HG03280 (cell line): ENCODE data around the gene TSPAN31.
"Not testable (repeated sequence)": the region's sequence is repeated elsewhere in the genome, so short reads cannot be mapped to it uniquely, and the experiment has no call there.

Source experiments
- ATAC-seq: cut with Tn5 transposase; IDR thresholded peaks from one replicate; pipeline ENCODE4 v1.9.1; 2021; ENCODE audit warnings: mild to moderate bottlenecking, moderate library complexity; ENCODE audit not compliant: unreplicated experiment

TSPAN31 gene

DNA sequence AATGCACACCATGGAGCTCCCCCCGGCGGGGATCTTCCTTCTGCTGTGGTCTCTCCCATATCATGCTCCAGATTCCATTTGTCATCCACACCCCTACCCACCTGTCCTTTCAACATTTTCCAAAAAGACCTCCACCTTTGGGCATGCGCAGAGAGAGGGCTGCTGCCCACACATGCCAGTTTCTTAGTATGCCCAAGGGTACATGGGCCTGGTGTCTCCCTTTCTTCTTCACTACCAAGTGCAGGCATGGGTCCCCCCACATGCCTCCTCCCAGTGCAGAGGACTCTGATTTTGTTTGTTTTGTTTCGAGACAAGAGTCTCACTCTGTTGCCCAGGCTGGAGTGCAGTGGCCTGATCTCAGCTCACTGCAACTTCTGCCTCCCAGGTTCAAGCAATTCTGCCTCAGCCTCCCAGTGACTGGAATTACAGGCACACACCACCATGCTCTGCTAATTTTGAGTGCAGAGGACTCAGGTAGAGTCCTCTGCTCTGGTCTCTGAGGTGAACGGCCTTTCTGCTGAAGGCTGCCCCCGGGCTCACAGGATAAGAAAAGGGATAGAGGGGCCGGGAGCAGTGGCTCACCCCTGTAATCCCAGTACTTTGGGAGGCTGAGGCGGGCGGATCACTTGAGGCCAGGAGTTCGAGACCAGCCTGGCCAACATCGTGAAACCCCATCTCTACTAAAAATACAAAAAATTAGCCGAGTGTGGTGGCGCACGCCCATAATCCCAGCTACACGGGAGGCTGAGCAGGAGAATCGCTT lies 22.8 kb upstream of the TSPAN31 start:
- ATAC-seq, result not testable (repeated sequence)

DNA sequence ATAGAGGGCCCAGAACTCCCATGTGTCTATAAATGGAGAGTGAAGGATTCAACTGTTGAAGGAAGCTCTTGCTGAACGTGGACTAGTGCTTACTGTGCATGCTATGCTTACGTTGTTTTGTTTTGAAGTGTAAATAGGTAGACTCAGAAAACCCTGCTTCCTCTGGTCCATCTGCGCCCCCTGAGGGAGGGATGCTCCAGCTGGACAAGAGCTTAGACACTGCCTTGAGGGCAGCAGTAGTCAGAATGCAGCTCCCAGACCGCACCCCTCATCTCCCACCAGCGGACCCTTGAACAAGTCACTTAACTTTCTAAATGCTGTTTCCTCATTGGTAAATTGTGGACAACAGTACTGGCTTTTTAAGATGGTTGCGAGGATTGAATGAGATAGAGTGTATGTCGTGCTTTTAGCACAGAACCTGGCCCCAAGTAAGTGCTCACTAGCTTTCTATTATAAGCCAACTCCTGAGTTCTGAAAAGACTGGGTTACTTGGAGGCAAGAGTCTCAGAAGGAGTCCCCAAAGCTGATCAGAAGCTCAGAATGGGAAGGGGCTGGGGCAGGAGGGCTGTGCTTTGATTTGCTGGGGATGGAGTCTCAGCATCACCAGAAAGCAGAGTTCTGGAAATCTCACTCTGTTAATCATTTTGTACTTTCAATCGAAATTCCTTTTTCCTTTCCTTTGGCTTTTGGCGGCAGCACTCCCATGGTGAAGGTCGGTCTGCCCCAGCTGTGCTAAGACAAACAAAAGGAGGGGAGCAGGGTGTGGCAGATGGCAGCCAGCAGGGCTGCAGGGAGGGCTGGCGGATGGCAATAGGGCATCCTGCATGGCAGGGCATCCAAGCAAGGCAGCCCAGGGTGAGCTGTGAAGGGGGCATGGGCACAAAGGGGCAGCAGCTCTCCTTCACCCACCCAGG lies 21.9 kb upstream of the TSPAN31 start:
- no peak for ATAC-seq

DNA sequence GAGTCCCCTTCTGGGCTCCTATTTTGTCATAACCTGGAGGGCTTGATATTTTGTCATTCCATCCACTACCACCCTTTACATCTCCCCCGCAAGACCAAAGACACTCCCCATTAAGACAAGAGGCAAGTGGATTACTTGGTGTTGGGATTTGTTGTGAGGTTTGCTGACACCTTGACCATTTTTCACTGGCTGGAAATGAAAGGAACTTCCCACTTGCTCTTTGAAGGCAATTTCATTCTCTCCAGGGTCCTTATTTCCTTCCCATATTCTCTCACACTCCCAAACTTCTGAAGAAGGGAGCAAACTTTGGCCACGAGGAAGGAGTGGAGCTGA lies 21.2 kb upstream of the TSPAN31 start:
- no peak for ATAC-seq

DNA sequence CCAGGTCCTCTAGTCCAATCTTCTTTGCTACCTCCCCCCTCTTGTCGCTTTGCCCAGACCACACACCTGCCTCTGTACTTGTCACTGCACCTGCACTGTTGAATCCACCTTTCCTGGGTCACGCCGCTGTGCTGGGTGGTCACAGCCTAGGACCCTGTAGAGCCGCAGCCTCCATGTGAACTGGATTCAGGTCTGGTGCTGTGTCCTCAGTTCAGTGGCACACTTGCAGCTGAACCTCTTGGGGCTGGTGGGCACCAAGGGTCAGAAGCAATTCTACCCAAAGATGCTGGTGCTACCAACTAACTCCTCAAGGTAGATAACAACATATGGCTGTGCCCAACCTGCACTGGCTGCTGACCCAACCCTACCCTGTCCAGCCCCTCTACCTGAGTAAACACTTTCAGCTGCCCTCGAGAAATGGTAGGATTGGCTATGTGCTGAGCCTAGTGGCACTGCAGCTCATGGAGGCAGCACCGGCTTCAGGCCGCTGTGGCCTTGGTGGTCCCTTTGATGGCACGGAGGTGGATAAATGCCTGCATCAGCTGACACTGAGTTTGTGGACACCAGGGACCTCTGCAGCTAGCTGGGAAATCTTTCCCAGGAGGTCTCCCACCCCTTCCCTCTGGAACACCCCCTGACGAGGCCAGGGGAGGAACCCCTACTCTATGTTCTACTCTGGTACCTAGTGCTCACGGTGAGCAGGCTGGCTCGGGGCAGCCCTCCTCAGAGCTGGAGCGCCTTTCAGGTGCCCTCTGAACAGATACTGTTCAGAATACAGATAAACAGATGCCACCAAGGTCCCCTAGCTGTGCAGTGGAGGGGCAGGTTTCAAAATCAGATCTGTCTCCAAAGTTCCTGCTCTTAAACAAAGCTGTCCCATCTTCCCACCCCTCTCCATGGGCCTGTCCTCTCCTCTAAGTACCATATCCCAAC lies 20.6 kb upstream of the TSPAN31 start:
- no peak for ATAC-seq

DNA sequence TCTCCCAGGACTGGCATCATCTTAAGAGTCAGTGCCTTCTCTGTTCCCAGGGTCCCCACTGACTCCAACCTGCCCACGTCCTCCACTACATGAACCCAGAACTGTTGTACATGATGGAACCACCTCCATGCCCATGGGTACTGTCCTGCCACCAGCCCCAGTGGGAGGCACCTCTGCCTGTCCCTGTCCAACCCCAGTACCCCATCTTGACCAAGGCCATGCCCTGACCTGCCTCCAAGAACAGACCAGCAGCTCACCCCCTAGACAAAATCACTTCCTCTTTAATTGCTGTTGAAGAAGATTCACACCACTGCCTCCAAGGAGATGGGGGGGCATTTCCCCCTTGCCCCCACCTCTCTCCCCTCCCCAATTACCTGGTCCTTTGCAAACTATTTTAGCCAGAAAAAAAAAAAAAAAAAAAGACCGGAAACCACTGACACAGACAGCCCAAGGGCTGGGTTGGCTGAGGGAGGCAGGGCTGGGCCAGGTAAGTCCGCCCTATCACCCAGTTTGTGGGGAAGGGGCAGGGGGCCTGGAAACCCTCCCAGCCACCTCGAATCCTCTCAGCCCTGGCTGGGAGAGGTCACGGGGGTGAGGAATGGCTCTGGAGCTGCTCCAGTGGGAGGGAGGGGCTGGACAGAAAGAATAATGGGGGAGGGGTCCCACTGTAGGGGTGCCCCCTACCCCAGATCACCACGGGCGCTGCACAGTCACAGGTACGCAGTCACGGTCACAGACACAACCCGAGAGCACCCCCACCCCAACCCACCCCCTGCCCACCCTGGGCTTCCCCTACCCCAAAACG lies 19.7 kb upstream of the TSPAN31 start:
- ATAC-seq, result no peak

DNA sequence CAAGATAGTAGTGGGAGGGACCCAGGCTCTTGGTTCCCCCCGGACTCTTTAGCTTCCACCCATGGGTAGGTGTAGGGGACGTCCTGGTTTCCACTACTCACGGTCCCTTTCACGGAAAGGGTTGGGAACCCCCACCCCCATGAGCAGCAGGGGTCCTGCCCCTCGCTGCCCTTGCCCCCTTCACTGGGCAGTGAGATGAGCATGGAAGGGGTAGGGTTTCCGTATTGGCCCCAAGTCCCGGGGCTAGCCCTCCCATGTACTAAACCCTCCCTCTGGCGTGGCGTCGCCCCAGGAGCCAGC lies 19.0 kb upstream of the TSPAN31 start:
- no peak for ATAC-seq

DNA sequence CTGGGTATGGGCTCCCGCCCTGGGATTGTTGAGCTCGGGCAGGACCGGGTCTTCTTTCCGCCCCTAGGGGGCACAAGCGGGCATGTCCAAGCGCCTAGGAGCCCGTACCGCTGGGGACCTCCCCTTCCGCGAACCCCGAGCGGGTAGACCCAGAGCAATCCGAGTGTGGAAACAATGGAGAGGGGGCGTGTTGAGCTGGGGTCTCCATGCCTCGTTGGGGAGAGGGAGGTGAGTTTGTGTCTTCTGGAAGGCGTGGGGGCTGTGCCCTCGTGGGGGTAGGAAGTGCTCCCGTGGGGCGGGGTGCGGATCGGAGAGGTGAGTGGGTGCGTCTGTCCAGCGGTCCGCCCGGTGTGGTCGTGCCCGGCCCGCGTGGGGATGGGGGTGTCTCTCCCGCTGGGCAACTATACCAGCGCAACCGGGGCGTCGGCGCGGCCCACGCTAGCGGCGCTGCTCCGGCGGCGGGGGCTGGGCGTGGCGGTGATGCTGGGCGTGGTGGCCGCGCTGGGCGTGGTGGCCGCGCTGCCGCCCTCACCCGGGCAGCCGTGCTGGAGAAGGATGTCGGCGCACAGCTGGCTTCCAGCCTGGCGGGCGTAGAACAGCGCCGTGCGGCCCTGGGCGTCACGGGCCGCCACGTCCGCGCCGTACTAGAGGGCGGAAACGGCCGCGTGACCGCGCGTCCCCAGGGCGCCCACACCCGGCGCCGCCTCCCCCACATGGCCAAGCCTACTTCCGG lies 18.5 kb upstream of the TSPAN31 start:
- ATAC-seq, result no peak

DNA sequence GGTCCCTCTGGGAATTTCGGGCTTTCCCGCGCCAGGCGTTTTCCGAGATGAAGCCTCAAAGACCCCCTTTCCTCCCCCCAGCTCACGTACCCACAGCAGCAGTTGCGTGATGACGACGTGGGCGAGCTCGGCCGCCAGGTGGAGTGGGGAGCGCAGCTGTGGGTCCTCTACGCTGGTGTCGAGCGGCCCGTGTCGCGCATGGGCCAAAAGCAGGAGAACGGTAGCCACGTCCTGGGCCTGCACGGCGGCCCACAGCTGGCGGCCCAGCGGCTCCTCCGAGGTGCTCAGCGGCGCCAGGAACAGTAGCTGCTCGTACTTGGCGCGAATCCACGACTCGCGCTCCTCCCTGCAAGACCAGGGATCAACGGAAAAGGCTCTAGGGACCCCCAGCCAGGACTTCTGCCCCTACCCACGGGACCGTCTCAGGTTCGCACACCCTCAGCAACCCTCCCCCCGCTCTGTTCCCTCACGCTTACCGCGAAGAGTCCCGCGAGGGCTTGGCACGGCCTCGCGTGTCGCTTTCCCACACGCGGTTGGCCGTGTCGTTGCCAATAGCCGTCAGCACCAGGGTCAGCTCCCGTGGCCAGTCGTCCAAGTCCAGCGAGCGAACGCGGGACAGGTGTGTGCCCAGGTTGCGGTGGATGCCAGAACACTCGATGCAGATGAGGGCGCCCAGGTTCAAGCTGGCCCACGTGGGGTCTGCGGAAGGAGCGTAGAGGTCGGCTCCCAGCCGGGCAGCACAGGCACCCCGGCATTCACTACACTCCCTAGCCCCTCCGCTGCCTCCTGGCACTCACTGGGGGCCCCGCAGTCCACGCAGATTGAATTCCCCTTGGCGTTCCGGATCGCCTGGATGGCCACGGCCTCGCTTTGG lies 17.7 kb upstream of the TSPAN31 start:
- no peak for ATAC-seq

DNA sequence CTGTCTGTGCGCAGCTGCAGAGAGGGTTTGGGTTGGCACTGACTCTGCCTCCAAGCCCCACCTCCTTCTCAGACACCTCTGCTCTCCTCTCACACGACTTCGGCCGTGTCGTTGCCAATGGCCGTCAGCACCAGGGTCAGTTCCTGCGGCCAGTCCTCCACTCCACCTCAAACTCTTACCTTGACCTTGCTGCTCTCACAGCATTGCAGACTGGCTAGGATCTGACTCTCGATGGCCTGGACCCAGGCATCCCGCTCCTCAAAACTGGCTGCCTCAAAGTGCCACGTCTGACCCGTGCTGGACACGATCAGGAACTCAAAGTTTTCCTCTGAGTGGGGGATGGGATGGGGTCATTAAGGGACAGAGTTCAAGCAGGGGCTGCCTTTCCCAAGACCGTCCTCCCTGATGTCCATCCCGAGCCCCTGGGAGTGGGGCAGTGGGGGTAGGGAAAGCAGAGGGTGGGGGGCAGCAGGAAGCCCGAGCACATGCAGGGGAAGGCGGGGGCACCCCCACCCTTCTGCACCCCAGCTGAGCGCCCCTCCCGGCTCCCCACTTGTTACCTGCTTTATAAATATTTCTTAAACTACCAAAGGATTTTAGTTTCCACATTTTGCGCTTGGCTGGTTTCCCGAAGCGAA lies 17.0 kb upstream of the TSPAN31 start:
- no peak for ATAC-seq

DNA sequence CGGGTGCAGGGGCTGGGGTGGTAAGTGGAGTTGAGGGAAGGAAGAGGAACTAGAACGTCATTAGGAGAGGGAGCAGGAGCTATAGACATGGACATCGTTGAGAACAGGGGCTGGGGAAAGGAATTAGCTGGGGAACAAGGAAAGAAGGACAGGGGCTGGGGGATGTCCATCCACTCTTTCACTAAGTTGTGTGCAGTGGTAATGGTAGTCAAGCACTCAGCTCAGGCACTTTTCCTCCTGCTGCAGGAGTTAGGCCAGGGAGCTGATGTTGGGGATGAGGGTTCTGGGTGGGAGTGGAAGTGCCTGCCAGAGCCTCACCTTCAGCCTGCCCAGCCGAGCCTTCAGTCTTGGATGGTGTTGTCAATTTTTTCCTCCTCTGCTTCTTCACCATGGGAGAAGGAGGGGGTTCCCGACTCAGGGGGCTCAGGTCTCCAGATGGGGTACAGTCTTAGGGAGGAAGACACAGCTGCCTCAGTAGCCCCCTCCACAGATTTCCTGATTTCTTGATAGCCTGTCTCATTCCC lies 15.5 kb upstream of the TSPAN31 start:
- ATAC-seq, result no peak

DNA sequence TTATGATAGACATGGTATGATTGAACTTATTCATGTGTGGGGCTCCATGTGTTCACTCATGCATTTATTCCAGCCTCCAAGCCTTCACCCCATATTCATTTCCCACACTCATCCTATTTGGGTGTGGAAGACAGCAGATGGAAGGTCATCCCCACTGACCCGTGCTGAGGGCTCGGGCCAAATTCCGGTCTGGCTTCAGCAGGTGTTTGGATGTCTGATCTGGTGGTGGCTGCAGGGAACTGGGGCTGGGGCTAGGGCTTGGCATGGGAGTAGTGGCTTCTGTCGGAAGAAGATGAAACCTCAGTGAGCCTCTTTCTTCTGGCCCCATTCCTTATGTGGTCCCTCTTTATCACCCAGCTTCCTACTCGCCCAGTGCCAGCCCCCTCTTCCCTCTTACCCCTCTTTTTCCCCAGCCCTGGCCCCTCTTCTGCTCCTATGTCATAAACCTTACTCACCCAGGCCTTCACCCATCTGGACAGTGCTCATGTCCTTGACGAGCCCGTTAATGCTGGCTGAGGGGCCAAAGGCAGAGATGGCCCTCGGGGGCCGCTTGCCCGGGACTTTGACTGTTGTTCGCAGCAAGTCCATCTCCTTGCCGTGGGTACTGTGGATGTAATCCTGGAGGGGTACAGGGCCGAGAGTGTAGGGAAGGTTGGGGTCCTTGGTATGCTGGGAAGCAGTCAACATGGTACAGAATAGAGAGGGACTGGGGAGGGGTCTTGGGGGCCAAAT lies 14.3 kb upstream of the TSPAN31 start:
- no peak for ATAC-seq

DNA sequence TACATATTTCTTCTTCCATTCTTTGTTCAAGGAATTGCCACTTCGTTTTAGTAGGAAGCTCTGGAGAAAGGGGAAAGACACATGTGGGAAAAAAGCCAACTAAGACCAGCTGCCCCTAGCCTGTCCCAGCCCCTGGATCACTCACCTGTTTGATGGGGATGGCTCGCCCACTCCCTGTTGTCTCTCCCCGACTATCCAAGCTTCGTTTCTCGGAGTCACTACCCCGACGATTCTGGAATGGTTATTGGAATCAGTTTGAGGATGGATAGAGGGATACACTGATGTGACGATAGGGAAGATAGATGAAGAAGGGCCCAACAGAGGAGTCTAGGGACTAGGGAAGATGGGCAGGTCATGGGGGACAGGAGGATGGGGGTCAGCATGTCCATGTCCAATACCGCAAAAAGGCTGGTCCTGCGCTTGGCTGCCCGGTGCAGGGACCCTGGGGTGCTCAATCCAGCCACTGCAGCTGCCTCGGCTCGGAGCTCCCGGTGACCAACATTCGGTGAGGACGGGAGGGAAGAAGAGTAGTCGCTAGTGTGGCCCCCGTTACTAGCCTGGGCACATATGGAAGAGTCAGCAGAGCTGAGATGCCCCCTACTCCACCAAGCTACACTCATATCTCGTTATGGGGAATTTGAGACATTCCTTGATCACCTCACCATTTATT lies 13.3 kb upstream of the TSPAN31 start:
- ATAC-seq, result no peak

DNA sequence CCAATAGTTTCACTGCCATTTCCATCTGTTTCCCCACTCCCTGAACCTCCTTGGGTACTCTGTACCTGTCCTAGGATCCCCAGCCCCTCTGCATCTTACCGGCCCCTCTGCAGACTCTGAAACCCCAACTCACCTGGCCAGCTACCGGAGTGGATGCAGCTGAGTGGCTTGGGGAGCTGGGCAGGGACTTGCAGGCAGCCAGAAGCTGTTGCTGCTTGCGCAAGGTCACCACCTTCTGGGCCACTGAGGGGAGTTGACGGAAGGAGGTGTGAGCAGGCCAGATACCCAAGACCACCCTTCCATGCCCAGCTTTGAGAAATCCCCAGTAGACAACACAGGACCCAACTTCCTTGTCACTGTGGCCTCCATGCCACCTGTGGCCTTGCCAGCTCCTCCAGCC lies 12.6 kb upstream of the TSPAN31 start:
- ATAC-seq, result no peak

DNA sequence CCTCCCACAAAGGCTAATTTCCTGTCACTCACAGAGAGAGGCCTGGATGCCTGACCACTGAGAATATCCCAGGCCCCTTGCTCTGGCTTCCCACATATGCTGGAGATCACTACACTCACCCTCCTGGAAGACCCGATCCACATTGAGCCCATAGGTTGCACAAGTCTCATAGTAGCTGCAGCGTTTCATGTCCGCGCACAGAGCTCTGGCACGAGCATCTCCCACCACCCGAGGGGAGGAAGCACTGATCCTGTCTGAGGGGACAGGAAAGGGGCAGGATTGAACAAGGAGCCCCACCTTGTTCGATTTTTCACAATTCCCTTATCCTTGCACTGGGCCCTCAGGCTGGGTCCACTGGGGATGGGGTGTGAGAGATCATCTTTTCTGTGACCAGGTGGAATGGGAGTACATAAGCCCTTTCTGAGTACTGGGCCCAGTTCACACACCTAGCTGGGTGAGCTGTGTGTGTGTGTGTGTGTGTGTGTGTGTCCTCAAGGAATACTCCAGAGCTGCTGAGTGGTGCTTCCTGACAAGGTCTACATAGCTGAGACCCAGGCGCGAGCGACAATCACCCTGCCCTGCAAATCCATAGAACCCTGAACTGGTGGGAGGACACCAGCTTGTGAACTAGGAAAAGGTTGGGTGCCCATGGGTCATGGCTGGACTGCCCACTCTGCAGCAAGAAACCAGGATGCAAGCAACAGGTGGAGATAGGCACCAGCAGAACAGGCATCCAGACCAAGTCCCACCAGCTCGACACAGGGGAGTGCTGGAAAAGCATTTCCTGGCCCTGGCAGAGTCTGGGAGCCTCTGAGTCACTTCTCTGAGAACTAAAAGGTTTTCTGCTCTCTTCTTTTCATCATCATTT lies 11.9 kb upstream of the TSPAN31 start:
- ATAC-seq, result no peak

DNA sequence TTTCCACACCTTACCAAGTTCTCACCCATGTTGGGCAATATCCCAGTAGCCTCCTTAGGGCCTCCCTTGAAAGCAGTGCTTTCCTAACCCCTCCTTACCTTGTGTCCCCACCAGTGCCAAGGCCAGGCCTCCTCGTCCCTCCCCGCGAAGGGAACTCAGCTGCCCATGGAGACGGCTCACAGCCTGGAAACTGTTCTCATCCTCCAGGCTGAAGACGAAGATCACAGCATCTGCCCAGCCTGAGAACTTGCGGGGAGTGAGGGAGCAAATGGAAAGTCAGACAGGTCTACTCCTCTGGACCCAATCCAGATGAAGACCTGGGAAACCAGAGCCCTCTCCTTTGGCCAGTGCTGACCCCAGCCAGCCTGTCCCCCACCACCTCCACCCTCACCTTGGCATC lies 10.9 kb upstream of the TSPAN31 start:
- no peak for ATAC-seq

DNA sequence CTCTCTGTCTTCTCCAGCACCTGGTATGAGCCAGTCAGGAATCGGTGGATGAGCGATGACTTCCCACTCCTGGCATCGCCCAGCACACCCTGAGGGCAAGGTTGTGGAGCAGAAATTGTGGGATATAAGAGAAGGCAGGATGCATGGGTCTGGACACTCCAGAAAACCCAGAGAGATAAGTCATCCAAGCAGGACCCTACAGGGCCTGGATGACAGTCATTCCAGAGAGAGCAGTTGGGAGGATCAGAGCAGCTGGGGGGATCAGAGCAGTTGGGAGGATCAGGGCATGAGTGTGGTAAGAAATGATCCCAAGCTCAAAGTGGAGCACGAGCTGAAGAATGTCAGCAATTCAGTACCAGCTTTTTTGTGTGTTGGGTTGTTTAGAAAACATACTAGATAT lies 10.2 kb upstream of the TSPAN31 start:
- ATAC-seq, result no peak
